ENCODE data around the gene STMN3. TPM values are rescaled to one million over a fixed set of nuclear protein-coding genes. Genes with fewer than 3 reads are reported as not detected.
"Not testable (repeated sequence)": the region's sequence is repeated elsewhere in the genome, so short reads cannot be mapped to it uniquely, and the experiment has no call there.

The STMN3 gene
- total RNA-seq, 1 experiment from 2014 or later: 42.7 TPM

DNA sequence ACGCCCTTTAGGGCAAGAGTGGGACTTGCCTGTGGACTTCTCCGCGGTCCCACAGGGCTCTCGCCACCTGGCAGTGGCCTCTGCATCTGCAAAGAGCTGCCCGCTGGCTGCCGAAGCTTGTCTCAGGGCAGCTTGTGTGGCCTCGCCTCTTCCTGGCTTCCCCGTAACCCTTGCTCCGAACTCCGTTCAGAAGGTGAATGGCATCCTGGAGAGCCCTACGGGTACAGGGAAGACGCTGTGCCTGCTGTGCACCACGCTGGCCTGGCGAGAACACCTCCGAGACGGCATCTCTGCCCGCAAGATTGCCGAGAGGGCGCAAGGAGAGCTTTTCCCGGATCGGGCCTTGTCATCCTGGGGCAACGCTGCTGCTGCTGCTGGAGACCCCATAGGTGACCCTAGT, 7.9 kb upstream of the STMN3 start:
- H3K27ac ChIP-seq (ENCODE audit: low read length): no peak overlapping the region
- H3K4me1 ChIP-seq (ENCODE audit: control insufficient read depth, insufficient read depth, low read length): peaks cover 9% of the 10 kb centered on the region
- CTCF ChIA-PET: no interaction called here
- POLR2A ChIA-PET: interaction anchor here (0.5 kb wide), 1 partner anchor 57 kb away, joined by 6 read pairs; no protein-coding TSS in a partner anchor
- TF ChIP-seq REST (IDR thresholded peaks at IDR 0.05; ENCODE audit: insufficient read depth in 1 of 2, low read depth in 2 of 2, low read length in 1 of 2) (no peak), SIN3A (IDR thresholded peaks at IDR 0.05; ENCODE audit: borderline replicate concordance, insufficient read depth, low read depth, low read length) (no peak), POLR2AphosphoS5 (IDR thresholded peaks at IDR 0.05; ENCODE audit: low read depth, low read length) (no peak), CTCF (IDR thresholded peaks at IDR 0.05) (no peak), TCF7L2 (IDR thresholded peaks at IDR 0.05; ENCODE audit: low read depth, low read length) (no peak)
- ATAC-seq: no peak
- intact Hi-C loops (cut with micrococcal nuclease; ENCODE audit: unreplicated experiment): no loop called here
- H3K36me3 ChIP-seq (ENCODE audit: control insufficient read depth, insufficient read depth, low read length): peaks cover 3% of the 10 kb centered on the region; the same call in 1 of the 2 replicates
- DNase-seq (ENCODE audit: low read depth, low spot score): no peak
- no TSS peak for BruUV-seq (replicated peaks)
- no peak overlapping the region for H3K4me3 ChIP-seq (ENCODE audit: low read depth in 2 of 2, low read length in 2 of 2)
- no peaks in the 10 kb centered on the region for H3K27me3 ChIP-seq (ENCODE audit: control insufficient read depth, insufficient read depth, low read length)
- in situ Hi-C loops (cut with HindIII; ENCODE audit: low pct_unique_long_range_greater_than_20kb, low sequenced_read_pairs): no loop called here
- H3K9me3 ChIP-seq (ENCODE audit: control insufficient read depth, insufficient read depth, low read depth, low read length): no peaks in the 10 kb centered on the region

GRCh38 chr20:63660622-63661021, 7.4 kb upstream of the STMN3 start:
- intact Hi-C loops (cut with micrococcal nuclease; ENCODE audit: unreplicated experiment): no loop called here
- DNase-seq (ENCODE audit: low read depth, low spot score) (no peak), ATAC-seq (no peak)
- H3K9me3 ChIP-seq (ENCODE audit: control insufficient read depth, insufficient read depth, low read depth, low read length): no peaks in the 10 kb centered on the region
- ChIA-PET POLR2A (interaction anchor here (0.5 kb wide), 1 partner anchor 56 kb away, joined by 6 read pairs; no protein-coding TSS in a partner anchor), CTCF (no interaction called here)
- in situ Hi-C loops (cut with HindIII; ENCODE audit: low pct_unique_long_range_greater_than_20kb, low sequenced_read_pairs): no loop called here
- H3K27ac ChIP-seq (ENCODE audit: low read length): no peak overlapping the region
- TF ChIP-seq TCF7L2 (IDR thresholded peaks at IDR 0.05; ENCODE audit: low read depth, low read length) (no peak), POLR2AphosphoS5 (IDR thresholded peaks at IDR 0.05; ENCODE audit: low read depth, low read length) (no peak), REST (IDR thresholded peaks at IDR 0.05; ENCODE audit: insufficient read depth in 1 of 2, low read depth in 2 of 2, low read length in 1 of 2) (no peak), CTCF (IDR thresholded peaks at IDR 0.05) (no peak), SIN3A (IDR thresholded peaks at IDR 0.05; ENCODE audit: borderline replicate concordance, insufficient read depth, low read depth, low read length) (no peak)
- no peaks in the 10 kb centered on the region for H3K27me3 ChIP-seq (ENCODE audit: control insufficient read depth, insufficient read depth, low read length)
- BruUV-seq (replicated peaks): no TSS peak
- H3K4me1 ChIP-seq (ENCODE audit: control insufficient read depth, insufficient read depth, low read length): peaks cover 9% of the 10 kb centered on the region
- no peak overlapping the region for H3K4me3 ChIP-seq (ENCODE audit: low read depth in 2 of 2, low read length in 2 of 2)
- peaks cover 3% of the 10 kb centered on the region; the same call in 1 of the 2 replicates for H3K36me3 ChIP-seq (ENCODE audit: control insufficient read depth, insufficient read depth, low read length)

- ATAC-seq; POLR2A ChIA-PET; H3K27me3 ChIP-seq (ENCODE audit: control insufficient read depth, insufficient read depth, low read length); H3K36me3 ChIP-seq (ENCODE audit: control insufficient read depth, insufficient read depth, low read length); DNase-seq (ENCODE audit: low read depth, low spot score); H3K4me3 ChIP-seq (ENCODE audit: low read depth in 2 of 2, low read length in 2 of 2); H3K9me3 ChIP-seq (ENCODE audit: control insufficient read depth, insufficient read depth, low read depth, low read length); CTCF ChIA-PET; in situ Hi-C loops (cut with HindIII; ENCODE audit: low pct_unique_long_range_greater_than_20kb, low sequenced_read_pairs); H3K27ac ChIP-seq (ENCODE audit: low read length); intact Hi-C loops (cut with micrococcal nuclease; ENCODE audit: unreplicated experiment); BruUV-seq (replicated peaks); H3K4me1 ChIP-seq (ENCODE audit: control insufficient read depth, insufficient read depth, low read length): not testable (repeated sequence)
These were observed 7.0 kb upstream of the STMN3 start for GRCh38 chr20:63660174-63660573.
